Iris pigment epithelial cell (primary cell): ENCODE results near the gene PET100.
A peak's percentile ranks its signal among the peaks of the same experiment; 100 is the strongest.

Experiments used
- DNase-seq: peaks from one replicate; pipeline ENCODE4 v3.0.0-alpha.2; 2011; ENCODE audit warnings: low read depth

PET100 gene

DNA sequence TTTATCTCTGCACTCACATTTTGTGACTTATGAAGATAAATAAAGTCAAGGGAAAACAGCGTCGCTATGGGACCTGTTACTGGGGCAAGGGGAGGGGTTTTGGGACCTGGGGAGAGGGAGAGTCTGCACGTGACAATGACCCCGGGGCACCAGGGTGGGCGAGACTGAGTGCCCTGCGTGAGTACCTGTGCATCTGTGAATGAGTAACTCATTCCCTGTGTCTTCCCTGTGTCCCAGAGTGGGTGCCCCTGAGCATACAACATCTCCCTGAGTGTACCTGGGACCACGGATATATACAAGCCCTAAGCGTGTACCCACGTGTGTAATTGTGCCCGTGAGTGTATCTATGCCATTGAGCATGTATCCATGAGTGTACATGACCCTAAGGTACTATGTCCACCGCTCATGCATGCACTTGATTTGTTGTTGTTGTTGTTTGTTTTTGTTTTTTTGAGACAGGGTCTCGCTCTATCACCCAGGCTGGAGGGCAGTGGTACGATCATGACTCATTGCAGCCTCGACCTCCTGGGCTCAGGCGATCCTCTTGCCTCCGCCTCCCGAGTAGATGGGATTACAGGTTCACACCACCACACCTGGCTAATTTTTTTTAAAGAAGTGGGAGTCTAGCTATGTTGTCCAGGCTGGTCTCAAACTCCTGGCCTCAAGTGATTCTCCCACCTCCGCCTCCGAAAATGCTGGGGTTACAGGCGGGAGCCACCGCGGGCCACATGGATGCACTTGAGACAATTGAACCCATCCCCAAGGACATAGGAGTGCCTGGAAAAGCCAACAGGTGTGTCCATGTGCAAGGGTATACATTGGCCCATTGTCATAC lies 50.4 kb downstream of the PET100 start:
- no peak for DNase-seq

- DNase-seq: peak; percentile 74
Observed at GRCh38 chr19:7680606-7681339, 51.2 kb downstream of the PET100 start, which contains the start of gene TRAPPC5. Gene TRAPPC5, plus strand, starts transcription at chr19:7680833. Its CDS starts 1,421 bp downstream, at chr19:7682254.
